Endothelial cell of umbilical vein (primary cell): Measurements from ENCODE around the gene KLHL30. TPM values are rescaled to one million over a fixed set of nuclear protein-coding genes. Genes with fewer than 3 reads are reported as not detected.

Experiments used
- BruUV-seq: library from RNA; stranded (reverse); fragments of 400-500 nt; replicated peaks from 2 replicates; lab custom pipeline; 2021; lab: Mats Ljungman, UMichigan
- CTCF ChIA-PET: fragments of 300-600, 350-600 bp; sonication (Branson Sonifier 250); formaldehyde crosslinking; loops from one replicate; lab custom pipeline; 2021; ENCODE audit warnings: antibody characterized with exemption, inconsistent platforms; lab: Charles Lee
- POLR2A ChIA-PET: fragments of 300-600, 350-600 bp; sonication (Branson Sonifier 250); formaldehyde crosslinking; loops from one replicate; lab custom pipeline; 2021; ENCODE audit warnings: antibody characterized with exemption, inconsistent platforms; lab: Charles Lee
- DNase-seq: peaks from one replicate; pipeline ENCODE4 v3.0.0-alpha.2; 2011; ENCODE audit warnings: low read depth, low spot score
- FAIRE-seq: peaks from 2 replicates; lab custom pipeline; 2011; peaks lifted over from hg19 to GRCh38; lab: Jason Lieb, UNC
- H2AFZ ChIP-seq: 2 replicates; pipeline ENCODE4 v1.6.0; 2012; ENCODE audit warnings: low read depth, low read length, control low read depth, inconsistent platforms
- H3K27ac ChIP-seq: 2 replicates; pipeline ENCODE4 v1.5.1; 2011; ENCODE audit warnings: low read depth, mild to moderate bottlenecking, control low read depth, low read length, moderate library complexity; ENCODE audit not compliant: insufficient read depth
- H3K27me3 ChIP-seq, 2 experiments: 2 replicates each; pipeline versions ENCODE4 v1.6.0 to v1.6.1; 2011; ENCODE audit warnings: low read length in 2 of 2, mixed read lengths in 1 of 2; ENCODE audit not compliant: control insufficient read depth in 2 of 2, insufficient read depth in 2 of 2
- H3K36me3 ChIP-seq, 2 experiments: 2 replicates in 1 of 2; 3 replicates in 1 of 2; pipeline ENCODE4 v1.5.1; 2011; ENCODE audit warnings: low read length in 2 of 2, mild to moderate bottlenecking in 1 of 2, moderate library complexity in 1 of 2; ENCODE audit not compliant: control insufficient read depth in 2 of 2, insufficient read depth in 2 of 2; ENCODE audit errors: extremely low read depth in 1 of 2
- H3K4me1 ChIP-seq: 3 replicates; pipeline ENCODE4 v1.5.1; 2011; ENCODE audit warnings: mild to moderate bottlenecking, low read length; ENCODE audit not compliant: control insufficient read depth, insufficient read depth; ENCODE audit errors: extremely low read depth
- H3K4me2 ChIP-seq: 2 replicates; pipeline ENCODE4 v1.6.1; 2011; ENCODE audit warnings: low read length, control low read depth, mixed read lengths; ENCODE audit not compliant: insufficient read depth
- H3K4me3 ChIP-seq, 3 experiments: fragments of 200-600 bp in 1 of 3; sonication (generic), shearing (Covaris generic) in 1 of 3; replicated peaks in 1 of 3; 2 replicates each; pipeline ENCODE4 v1.5.1; 2011 to 2016; ENCODE audit warnings: control low read depth in 3 of 3, low read length in 3 of 3, mild to moderate bottlenecking in 2 of 3, inconsistent platforms in 1 of 3, low read depth in 1 of 3, moderate library complexity in 1 of 3; ENCODE audit not compliant: insufficient read depth in 1 of 3
- H3K79me2 ChIP-seq: 2 replicates; pipeline ENCODE4 v1.6.0; 2012; ENCODE audit warnings: low read length, inconsistent platforms; ENCODE audit not compliant: control insufficient read depth, insufficient read depth
- H3K9ac ChIP-seq: replicated peaks from 2 replicates; pipeline ENCODE3; 2011; ENCODE audit warnings: low read length, control low read depth; ENCODE audit not compliant: insufficient read depth; ENCODE audit errors: extremely low read depth
- H3K9me1 ChIP-seq: replicated peaks from 3 replicates; pipeline ENCODE4 v1.6.0; 2011; ENCODE audit warnings: mild to moderate bottlenecking, low read length; ENCODE audit not compliant: control insufficient read depth, insufficient read depth; ENCODE audit errors: extremely low read depth
- H3K9me3 ChIP-seq: replicated peaks from 2 replicates; pipeline ENCODE4 v1.5.1; 2012; ENCODE audit warnings: low read length, inconsistent platforms; ENCODE audit not compliant: control insufficient read depth, insufficient read depth
- H4K20me1 ChIP-seq: replicated peaks from 2 replicates; pipeline ENCODE3; 2011; ENCODE audit warnings: mild to moderate bottlenecking, low read length; ENCODE audit not compliant: control insufficient read depth, insufficient read depth; ENCODE audit errors: extremely low read depth
- EZH2 ChIP-seq: IDR thresholded peaks from 2 replicates; pipeline ENCODE4 v1.6.1; 2012; ENCODE audit warnings: borderline replicate concordance, low read depth, mild to moderate bottlenecking, moderate library complexity, low read length, inconsistent platforms; ENCODE audit not compliant: severe bottlenecking
- FOS ChIP-seq: IDR thresholded peaks from 2 replicates; pipeline ENCODE4 v1.6.1; 2011; ENCODE audit warnings: mild to moderate bottlenecking, low read length, moderate library complexity, borderline replicate concordance; ENCODE audit not compliant: insufficient read depth
- GATA2 ChIP-seq: IDR thresholded peaks from 2 replicates; pipeline ENCODE4 v1.7.0; 2011; ENCODE audit warnings: low read depth, mild to moderate bottlenecking, moderate library complexity, mixed read lengths, low read length; ENCODE audit not compliant: insufficient read length, insufficient read depth
- MYC ChIP-seq: IDR thresholded peaks from one replicate; pipeline ENCODE4 v1.6.1; 2011; ENCODE audit warnings: mild to moderate bottlenecking, low read depth, low read length
- POLR2A ChIP-seq: IDR thresholded peaks from 2 replicates; pipeline ENCODE4 v1.6.1; 2012; ENCODE audit warnings: low read depth, mild to moderate bottlenecking, control low read depth, low read length
- POLR2AphosphoS5 ChIP-seq: IDR thresholded peaks from 2 replicates; pipeline ENCODE4 v1.6.1; 2012; ENCODE audit warnings: low read depth, mild to moderate bottlenecking, control low read depth, low read length, moderate library complexity; ENCODE audit not compliant: insufficient read depth
- dilution Hi-C: fragments of 300-500 bp; cut with MboI; formaldehyde crosslinking; loops from one replicate; pipeline ENCODE4 v1.15.0; 2019; ENCODE audit warnings: low sequenced_read_pairs; ENCODE audit not compliant: extremely low pct_ligation_motif_present
- intact Hi-C: fragments of 100-400 bp; cut with micrococcal nuclease; formaldehyde crosslinking; loops from one replicate; pipeline ENCODE4 v1.10.0; 2022
- polyA plus RNA-seq, 4 experiments: library from polyadenylated mRNA; depleted of rRNA in 3 of 4; stranded (reverse) in 3 of 4; unstranded in 1 of 4; fragments of >200 nt; gene quantifications; 2 replicates each; pipeline versions ENCODE4 v1.2.1 to v1.2.3, GENCODE V29; 2011 to 2012; ENCODE audit warnings: missing spikeins in 1 of 4
- total RNA-seq: library from RNA; stranded (reverse); gene quantifications from 2 replicates; pipeline ENCODE4 v1.2.3, GENCODE V29; 2021
- TF ChIP-seq, protein P1 (sequence below), 2 donors: IDR thresholded peaks; 1 replicate in 1 of 2; 2 replicates in 1 of 2; pipeline ENCODE4 v1.5.1; 2011; ENCODE audit warnings: low read length in 2 of 2, mild to moderate bottlenecking in 2 of 2, moderate library complexity in 2 of 2, control low read depth in 1 of 2, inconsistent platforms in 1 of 2, low read depth in 1 of 2; ENCODE audit not compliant: insufficient read depth in 1 of 2; ENCODE audit errors: extremely low read depth in 1 of 2

Gene KLHL30
- total and polyA plus RNA-seq, 2 donors (not counting 3 experiments of a cell fraction or from before 2014, with no cell fraction given), result not detected

- no peak for FAIRE-seq
- no peaks in the 10 kb centered on the region for H3K9me1 ChIP-seq
- H3K36me3 ChIP-seq, result peaks cover 7 to 9% of the 10 kb centered on the region in 2 experiments
- CTCF ChIA-PET, result interaction anchor here (1.3 kb wide), 1 partner anchor 7 kb away, joined by 4 read pairs; the partner anchor contains the start of gene ERFE
- no peaks in the 10 kb centered on the region for H4K20me1 ChIP-seq
- peaks cover 1 to 13% of the 10 kb centered on the region in 2 experiments for H3K27me3 ChIP-seq
- DNase-seq, result no peak
- H3K27ac ChIP-seq, result no peak overlapping the region
- H3K4me2 ChIP-seq, result no peak overlapping the region
- H3K4me1 ChIP-seq, result peaks cover 28% of the 10 kb centered on the region
- BruUV-seq, result no TSS peak
- POLR2A ChIA-PET, result no interaction called here
- no peak overlapping the region for H3K4me3 ChIP-seq
- no peak overlapping the region for H2AFZ ChIP-seq
- no peaks in the 10 kb centered on the region for H3K79me2 ChIP-seq
- no peak overlapping the region for H3K9ac ChIP-seq
- dilution Hi-C loops (no loop called here), intact Hi-C loops (no loop called here)
- TF ChIP-seq POLR2AphosphoS5 (no peak), POLR2A (no peak), FOS (no peak), MYC (no peak), GATA2 (no peak), EZH2 (no peak)
- TF ChIP-seq, protein P1, sequence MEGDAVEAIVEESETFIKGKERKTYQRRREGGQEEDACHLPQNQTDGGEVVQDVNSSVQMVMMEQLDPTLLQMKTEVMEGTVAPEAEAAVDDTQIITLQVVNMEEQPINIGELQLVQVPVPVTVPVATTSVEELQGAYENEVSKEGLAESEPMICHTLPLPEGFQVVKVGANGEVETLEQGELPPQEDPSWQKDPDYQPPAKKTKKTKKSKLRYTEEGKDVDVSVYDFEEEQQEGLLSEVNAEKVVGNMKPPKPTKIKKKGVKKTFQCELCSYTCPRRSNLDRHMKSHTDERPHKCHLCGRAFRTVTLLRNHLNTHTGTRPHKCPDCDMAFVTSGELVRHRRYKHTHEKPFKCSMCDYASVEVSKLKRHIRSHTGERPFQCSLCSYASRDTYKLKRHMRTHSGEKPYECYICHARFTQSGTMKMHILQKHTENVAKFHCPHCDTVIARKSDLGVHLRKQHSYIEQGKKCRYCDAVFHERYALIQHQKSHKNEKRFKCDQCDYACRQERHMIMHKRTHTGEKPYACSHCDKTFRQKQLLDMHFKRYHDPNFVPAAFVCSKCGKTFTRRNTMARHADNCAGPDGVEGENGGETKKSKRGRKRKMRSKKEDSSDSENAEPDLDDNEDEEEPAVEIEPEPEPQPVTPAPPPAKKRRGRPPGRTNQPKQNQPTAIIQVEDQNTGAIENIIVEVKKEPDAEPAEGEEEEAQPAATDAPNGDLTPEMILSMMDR (IDR thresholded peaks at IDR 0.05; ENCODE audit: extremely low read depth in 1 of 2, insufficient read depth in 1 of 2, low read depth in 1 of 2, low read length in 2 of 2), result no peak
- no peaks in the 10 kb centered on the region for H3K9me3 ChIP-seq
Observed at GRCh38 chr2:238166391-238167343, 28.2 kb downstream of the KLHL30 start.
